Upper lobe of left lung (tissue), 6 donors: ENCODE measurements around the gene CMIP. TPM values are rescaled to one million over a fixed set of nuclear protein-coding genes. Genes with fewer than 3 reads are reported as not detected.

Experiments used
- ATAC-seq, 2 donors: fragments of 200-7000 bp; cut with Tn5 transposase; one replicate each; pipeline ENCODE4 v1.9.1; 2022; ENCODE audit warnings: mild to moderate bottlenecking in 2 of 2, moderate library complexity in 2 of 2; ENCODE audit not compliant: low FRiP score in 2 of 2
- DNase-seq, 2 donors: peaks; one replicate each; pipeline ENCODE4 v3.0.0-alpha.2; 2019 to 2020
- H3K27ac ChIP-seq, 4 donors: fragments of 200-600 bp; sonication (generic); one replicate each; pipeline ENCODE4 v1.5.1; 2016 to 2019
- H3K27me3 ChIP-seq, 4 donors: fragments of 200-600 bp; sonication (generic); one replicate each; pipeline ENCODE4 v1.5.1; 2017 to 2019
- H3K36me3 ChIP-seq, 4 donors: fragments of 200-600 bp; sonication (generic); one replicate each; pipeline ENCODE4 v1.5.1; 2016 to 2019
- H3K4me1 ChIP-seq, 4 donors: fragments of 200-600 bp; sonication (generic); one replicate each; pipeline ENCODE4 v1.5.1; 2018 to 2019
- H3K4me3 ChIP-seq, 4 donors: fragments of 200-600 bp; sonication (generic); one replicate each; pipeline ENCODE4 v1.5.1; 2017 to 2019; ENCODE audit warnings: mild to moderate bottlenecking in 2 of 4, moderate library complexity in 1 of 4
- H3K9me3 ChIP-seq, 4 donors: fragments of 200-600 bp; sonication (generic); one replicate each; pipeline ENCODE4 v1.5.1; 2018 to 2019
- EP300 ChIP-seq, 4 donors: sonication (generic); formaldehyde crosslinking; IDR thresholded peaks; one replicate each; pipeline ENCODE4 v1.5.1; 2017; ENCODE audit warnings: antibody characterized with exemption in 4 of 4, control low read depth in 2 of 4
- POLR2A ChIP-seq, 4 donors: fragments of 450-650 bp; IDR thresholded peaks; one replicate each; pipeline ENCODE4 v1.5.1; 2016 to 2017; ENCODE audit warnings: antibody characterized with exemption in 4 of 4, mild to moderate bottlenecking in 2 of 4
- POLR2AphosphoS5 ChIP-seq, 2 donors: sonication (generic); formaldehyde crosslinking; IDR thresholded peaks; one replicate each; pipeline ENCODE4 v1.5.1; 2017; ENCODE audit warnings: antibody characterized with exemption in 2 of 2
- WGBS, 2 donors: methylation state at CpG; one replicate each; pipeline ENCODE4 v1.1.5; 2017 to 2018; 5-methylcytosine and 5-hydroxymethylcytosine counted together
- total RNA-seq, 6 donors: library from RNA; depleted of rRNA in 4 of 6; stranded (reverse); fragments of >200 nt in 4 of 6; gene quantifications; one replicate each; pipeline versions ENCODE4 v1.1.0 to v1.2.1, GENCODE V29; 2016 to 2021
- TF ChIP-seq, protein P1 (sequence below), 6 experiments: fragments of 450-650 bp in 4 of 6; fragments of 200-600 bp in 2 of 6; sonication (generic) in 2 of 6; IDR thresholded peaks; one replicate each; pipeline ENCODE4 v1.5.1; 2016 to 2019; ENCODE audit warnings: antibody characterized with exemption in 6 of 6
- donor health status: DM: no; HTN: no; CAD: no; lungs with moderate emphysema.
- donor health status: DM: no; HTN: yes; CAD: no; lungs with severe emphysema.

Gene CMIP
- total RNA-seq, 6 donors from 2014 or later: 48.3 to 109 (median 67.6) TPM

DNA sequence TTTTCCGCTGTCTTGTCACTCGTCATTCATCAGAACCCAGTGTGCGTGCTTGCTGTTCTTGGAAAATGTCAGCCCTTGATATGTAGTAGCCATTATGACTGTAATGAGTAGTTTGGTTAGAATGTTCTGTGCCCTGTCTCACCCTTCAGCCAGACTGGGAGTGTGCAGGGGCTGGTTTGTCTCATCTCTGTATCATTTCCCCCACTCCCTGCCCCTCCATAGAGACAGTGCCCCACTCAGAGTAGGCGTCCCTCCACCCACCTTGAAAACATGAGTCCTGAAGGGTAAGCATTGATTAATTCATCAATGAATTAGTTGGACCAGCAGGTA, 197.5 kb downstream of the CMIP start:
- DNase-seq (no peak), ATAC-seq (no peak)
- Histone ChIP-seq H3K27me3 (no peaks in the 10 kb centered on the region), H3K27ac (no peak overlapping the region), H3K9me3 (no peaks in the 10 kb centered on the region), H3K36me3 (no peaks in the 10 kb centered on the region), H3K4me3 (no peak overlapping the region), H3K4me1 (peaks cover 0 to 32% (median 12%) of the 10 kb centered on the region in 4 donors)
- WGBS, 2 donors: 74 to 96% methylated on average over 3 to 4 of the region's 4 CpGs
- TF ChIP-seq EP300 (IDR thresholded peaks at IDR 0.05) (no peak), POLR2AphosphoS5 (IDR thresholded peaks at IDR 0.05) (no peak)
- TF ChIP-seq, protein P1, sequence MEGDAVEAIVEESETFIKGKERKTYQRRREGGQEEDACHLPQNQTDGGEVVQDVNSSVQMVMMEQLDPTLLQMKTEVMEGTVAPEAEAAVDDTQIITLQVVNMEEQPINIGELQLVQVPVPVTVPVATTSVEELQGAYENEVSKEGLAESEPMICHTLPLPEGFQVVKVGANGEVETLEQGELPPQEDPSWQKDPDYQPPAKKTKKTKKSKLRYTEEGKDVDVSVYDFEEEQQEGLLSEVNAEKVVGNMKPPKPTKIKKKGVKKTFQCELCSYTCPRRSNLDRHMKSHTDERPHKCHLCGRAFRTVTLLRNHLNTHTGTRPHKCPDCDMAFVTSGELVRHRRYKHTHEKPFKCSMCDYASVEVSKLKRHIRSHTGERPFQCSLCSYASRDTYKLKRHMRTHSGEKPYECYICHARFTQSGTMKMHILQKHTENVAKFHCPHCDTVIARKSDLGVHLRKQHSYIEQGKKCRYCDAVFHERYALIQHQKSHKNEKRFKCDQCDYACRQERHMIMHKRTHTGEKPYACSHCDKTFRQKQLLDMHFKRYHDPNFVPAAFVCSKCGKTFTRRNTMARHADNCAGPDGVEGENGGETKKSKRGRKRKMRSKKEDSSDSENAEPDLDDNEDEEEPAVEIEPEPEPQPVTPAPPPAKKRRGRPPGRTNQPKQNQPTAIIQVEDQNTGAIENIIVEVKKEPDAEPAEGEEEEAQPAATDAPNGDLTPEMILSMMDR (IDR thresholded peaks at IDR 0.05): no peak

DNA sequence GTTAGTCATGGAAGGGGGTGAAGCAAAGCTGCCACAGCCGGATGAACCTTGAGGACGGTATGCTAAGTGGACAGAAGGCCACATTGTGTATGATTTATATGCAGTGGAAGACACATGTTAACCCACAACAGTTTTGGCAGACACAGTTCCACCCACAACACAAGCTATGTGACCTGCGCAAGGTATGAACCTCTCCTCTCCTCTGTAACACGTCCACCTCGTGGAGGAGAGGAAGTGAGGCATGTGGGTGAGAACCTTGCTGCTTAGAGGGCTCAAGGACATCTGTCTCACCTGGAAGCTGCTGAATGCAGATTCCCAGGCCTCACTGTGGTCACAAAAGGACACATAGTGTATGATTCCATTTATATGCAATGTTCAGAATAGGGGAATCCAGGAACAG, 198.3 kb downstream of the CMIP start:
- ATAC-seq: no peak
- H3K4me3 ChIP-seq: no peak overlapping the region
- H3K27me3 ChIP-seq: no peaks in the 10 kb centered on the region
- no peaks in the 10 kb centered on the region for H3K9me3 ChIP-seq
- no peaks in the 10 kb centered on the region for H3K36me3 ChIP-seq
- TF ChIP-seq POLR2AphosphoS5 (IDR thresholded peaks at IDR 0.05): no peak
- no peak for TF ChIP-seq POLR2A (IDR thresholded peaks at IDR 0.05)
- no peak for TF ChIP-seq EP300 (IDR thresholded peaks at IDR 0.05)
- TF ChIP-seq, protein P1 (IDR thresholded peaks at IDR 0.05): no peak
- H3K27ac ChIP-seq: no peak overlapping the region
- DNase-seq: no peak
- WGBS, 2 donors: 85 to 86% methylated on average over 2 to 5 of the region's 5 CpGs
- H3K4me1 ChIP-seq: peaks cover 0 to 27% (median 12%) of the 10 kb centered on the region in 4 donors

DNA sequence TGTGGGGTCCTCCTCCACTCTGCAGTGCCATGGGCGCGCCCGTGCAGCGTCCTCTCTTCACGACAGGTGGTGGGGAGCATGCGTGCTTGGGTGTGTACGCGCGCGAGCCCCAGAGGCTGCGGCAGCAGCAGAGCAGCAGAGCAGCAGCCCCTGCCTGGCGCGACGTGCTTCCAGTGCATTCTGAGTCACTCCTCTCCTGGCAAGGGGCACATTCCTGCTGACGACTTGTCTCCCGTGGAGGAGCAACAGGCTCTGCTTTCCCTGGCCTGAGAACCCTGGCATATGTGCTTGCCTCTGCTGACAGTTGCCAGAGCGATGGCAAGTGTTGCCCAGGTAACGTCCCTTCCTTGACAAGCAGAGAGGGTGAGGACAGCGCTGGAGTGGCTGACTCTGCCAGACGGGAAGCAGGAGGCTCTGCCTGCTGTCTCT, 200.7 kb downstream of the CMIP start:
- 82 to 86% methylated on average over 6 to 20 of the region's 20 CpGs for WGBS, 2 donors
- Histone ChIP-seq H3K36me3 (no peaks in the 10 kb centered on the region), H3K27ac (peak overlapping the region in 1 of 4 donors; percentile 15), H3K27me3 (no peaks in the 10 kb centered on the region), H3K4me3 (no peak overlapping the region), H3K9me3 (no peaks in the 10 kb centered on the region), H3K4me1 (peaks cover 0 to 21% (median 4%) of the 10 kb centered on the region in 4 donors)
- ATAC-seq (peak; percentile 56 to 72), DNase-seq (peak; percentile 33 to 77)
- TF ChIP-seq EP300 (IDR thresholded peaks at IDR 0.05): no peak
- TF ChIP-seq POLR2AphosphoS5 (IDR thresholded peaks at IDR 0.05): peak in 1 of 2 donors; percentile 19

DNA sequence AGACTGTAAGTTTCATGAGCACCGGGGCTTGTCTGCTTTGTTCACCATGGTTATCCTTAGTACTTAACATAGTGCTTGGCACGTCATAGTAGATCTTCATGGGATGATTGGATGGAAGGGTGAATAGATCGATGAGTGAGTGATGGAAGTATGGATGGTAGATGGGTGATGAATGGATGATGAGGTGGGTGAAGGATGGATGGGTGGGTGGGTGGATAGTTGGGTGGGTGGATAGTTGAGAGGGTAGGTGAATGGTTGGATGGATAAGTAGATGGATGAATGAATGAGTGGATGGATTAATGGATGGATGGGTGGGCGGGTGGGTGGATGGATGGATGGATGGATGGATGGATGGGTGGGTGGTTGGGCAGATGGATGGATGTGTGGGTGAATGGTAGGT, 201.3 kb downstream of the CMIP start:
- no peak for TF ChIP-seq POLR2AphosphoS5 (IDR thresholded peaks at IDR 0.05)
- no peak for TF ChIP-seq EP300 (IDR thresholded peaks at IDR 0.05)
- TF ChIP-seq, protein P1 (IDR thresholded peaks at IDR 0.05): no peak
- no peak for TF ChIP-seq POLR2A (IDR thresholded peaks at IDR 0.05)
- no peak for ATAC-seq
- DNase-seq: no peak
- WGBS, 2 donors: 91 to 96% methylated on average over 4 of the region's 4 CpGs
- Histone ChIP-seq H3K4me1 (peaks cover 0 to 22% (median 6%) of the 10 kb centered on the region in 4 donors), H3K9me3 (no peaks in the 10 kb centered on the region), H3K4me3 (no peak overlapping the region), H3K27ac (no peak overlapping the region), H3K36me3 (no peaks in the 10 kb centered on the region), H3K27me3 (no peaks in the 10 kb centered on the region)

DNA sequence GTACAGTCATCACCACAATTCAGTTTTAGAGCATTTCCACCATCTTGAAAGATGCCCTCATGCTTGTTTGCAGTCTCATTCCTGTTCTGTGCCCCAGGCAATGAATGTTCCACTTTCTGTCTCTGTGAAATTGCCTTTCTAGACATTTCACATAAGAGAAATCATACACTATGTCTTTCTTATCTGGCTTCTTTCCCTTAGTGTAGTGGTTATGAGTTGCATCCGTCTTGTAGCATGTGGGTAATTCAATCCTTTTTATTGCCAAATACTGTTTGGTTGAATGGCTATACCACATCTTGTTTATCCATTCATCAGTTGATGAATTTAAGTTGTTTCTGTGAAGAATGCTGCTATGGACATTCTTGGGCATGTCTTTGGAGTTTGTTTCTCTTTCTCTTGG, 202.0 kb downstream of the CMIP start:
- H3K36me3 ChIP-seq: no peaks in the 10 kb centered on the region
- peaks cover 0 to 27% (median 7%) of the 10 kb centered on the region in 4 donors for H3K4me1 ChIP-seq
- no peak for TF ChIP-seq POLR2A (IDR thresholded peaks at IDR 0.05)
- TF ChIP-seq POLR2AphosphoS5 (IDR thresholded peaks at IDR 0.05): no peak
- no peak for TF ChIP-seq EP300 (IDR thresholded peaks at IDR 0.05)
- TF ChIP-seq, protein P1 (IDR thresholded peaks at IDR 0.05): no peak
- no peak overlapping the region for H3K4me3 ChIP-seq
- no peak overlapping the region for H3K27ac ChIP-seq
- ATAC-seq (no peak), DNase-seq (no peak)
- no peaks in the 10 kb centered on the region for H3K27me3 ChIP-seq
- H3K9me3 ChIP-seq: no peaks in the 10 kb centered on the region
- WGBS, 2 donors: 89 to 92% methylated on average over 1 of the region's 1 CpG
